ENCODE measurements around the gene IL4. TPM values are rescaled to one million over a fixed set of nuclear protein-coding genes. Genes with fewer than 3 reads are reported as not detected.

IL4 gene
- total and polyA plus RNA-seq, 10 donors, result not detected

- DNase-seq, result no peak
- no peak overlapping the region for H3K27ac ChIP-seq
- no peaks in the 10 kb centered on the region for H3K9me3 ChIP-seq
- WGBS, 5 donors, result 72 to 85% (median 82%) methylated on average over 4 of the region's 4 CpGs
- no peaks in the 10 kb centered on the region for H3K4me1 ChIP-seq
- no peak overlapping the region for H3K4me3 ChIP-seq
- intact Hi-C loops (cut with DNase I; ENCODE audit: low total_unique reads), result no loop called here
- H3K36me3 ChIP-seq, result peaks cover 0 to 81% (median 46%) of the 10 kb centered on the region in 6 donors
- TF ChIP-seq CTCF (IDR thresholded peaks at IDR 0.05 in 8 of 11, conservative IDR thresholded peaks at IDR 0.05 in 3 of 11), result no peak
- no peak for TF ChIP-seq POLR2A (IDR thresholded peaks at IDR 0.05)
- TF ChIP-seq POLR2AphosphoS5 (IDR thresholded peaks at IDR 0.05), result no peak
- no peaks in the 10 kb centered on the region for H3K27me3 ChIP-seq (replicated peaks in 1 of 7)
These were observed 37.9 kb upstream of the IL4 start for GRCh38 chr5:132635873-132636272.

GRCh38 chr5:132637241-132637640, 36.5 kb upstream of the IL4 start:
- H3K27me3 ChIP-seq (replicated peaks in 1 of 7), result no peaks in the 10 kb centered on the region
- peaks cover 0 to 84% (median 57%) of the 10 kb centered on the region in 6 donors for H3K36me3 ChIP-seq
- WGBS, 5 donors, result 93 to 99% (median 95%) methylated on average over 4 of the region's 4 CpGs
- H3K4me1 ChIP-seq, result no peaks in the 10 kb centered on the region
- H3K4me3 ChIP-seq, result no peak overlapping the region
- no peak for TF ChIP-seq CTCF (IDR thresholded peaks at IDR 0.05 in 8 of 11, conservative IDR thresholded peaks at IDR 0.05 in 3 of 11)
- no peak for TF ChIP-seq POLR2A (IDR thresholded peaks at IDR 0.05)
- TF ChIP-seq POLR2AphosphoS5 (IDR thresholded peaks at IDR 0.05), result no peak
- no peak for DNase-seq
- intact Hi-C loops (cut with DNase I; ENCODE audit: low total_unique reads), result no loop called here
- H3K27ac ChIP-seq, result no peak overlapping the region
- no peaks in the 10 kb centered on the region for H3K9me3 ChIP-seq

GRCh38 chr5:132639706-132640130, 34.1 kb upstream of the IL4 start:
- Histone ChIP-seq H3K4me1 (no peaks in the 10 kb centered on the region), H3K4me3 (no peak overlapping the region), H3K27ac (no peak overlapping the region), H3K9me3 (no peaks in the 10 kb centered on the region), H3K36me3 (peaks cover 0 to 91% (median 66%) of the 10 kb centered on the region in 6 donors), H3K27me3 (replicated peaks in 1 of 7) (no peaks in the 10 kb centered on the region)
- WGBS, 5 donors, result 44 to 61% (median 50%) methylated on average over 2 of the region's 2 CpGs
- no peak for TF ChIP-seq POLR2AphosphoS5 (IDR thresholded peaks at IDR 0.05)
- TF ChIP-seq POLR2A (IDR thresholded peaks at IDR 0.05), result no peak
- TF ChIP-seq CTCF (IDR thresholded peaks at IDR 0.05 in 8 of 11, conservative IDR thresholded peaks at IDR 0.05 in 3 of 11), result no peak
- intact Hi-C loops (cut with DNase I; ENCODE audit: low total_unique reads), result no loop called here
- no peak for DNase-seq

GRCh38 chr5:132640613-132641012, 33.2 kb upstream of the IL4 start:
- TF ChIP-seq POLR2AphosphoS5 (IDR thresholded peaks at IDR 0.05), result no peak
- TF ChIP-seq POLR2A (IDR thresholded peaks at IDR 0.05), result no peak
- no peak for TF ChIP-seq CTCF (IDR thresholded peaks at IDR 0.05 in 8 of 11, conservative IDR thresholded peaks at IDR 0.05 in 3 of 11)
- Histone ChIP-seq H3K4me1 (no peaks in the 10 kb centered on the region), H3K27ac (no peak overlapping the region), H3K36me3 (peaks cover 0 to 87% (median 62%) of the 10 kb centered on the region in 6 donors), H3K4me3 (no peak overlapping the region), H3K9me3 (no peaks in the 10 kb centered on the region), H3K27me3 (replicated peaks in 1 of 7) (no peaks in the 10 kb centered on the region)
- intact Hi-C loops (cut with DNase I; ENCODE audit: low total_unique reads), result no loop called here
- 50 to 85% (median 66%) methylated on average over 4 of the region's 4 CpGs for WGBS, 5 donors
- DNase-seq, result no peak

All from spleen (tissue), 11 donors.